ENCODE results near the gene FAM187B. TPM values are rescaled to one million over a fixed set of nuclear protein-coding genes. Genes with fewer than 3 reads are reported as not detected.

The FAM187B gene
- total RNA-seq, 1 donor from 2014 or later: not detected

DNA sequence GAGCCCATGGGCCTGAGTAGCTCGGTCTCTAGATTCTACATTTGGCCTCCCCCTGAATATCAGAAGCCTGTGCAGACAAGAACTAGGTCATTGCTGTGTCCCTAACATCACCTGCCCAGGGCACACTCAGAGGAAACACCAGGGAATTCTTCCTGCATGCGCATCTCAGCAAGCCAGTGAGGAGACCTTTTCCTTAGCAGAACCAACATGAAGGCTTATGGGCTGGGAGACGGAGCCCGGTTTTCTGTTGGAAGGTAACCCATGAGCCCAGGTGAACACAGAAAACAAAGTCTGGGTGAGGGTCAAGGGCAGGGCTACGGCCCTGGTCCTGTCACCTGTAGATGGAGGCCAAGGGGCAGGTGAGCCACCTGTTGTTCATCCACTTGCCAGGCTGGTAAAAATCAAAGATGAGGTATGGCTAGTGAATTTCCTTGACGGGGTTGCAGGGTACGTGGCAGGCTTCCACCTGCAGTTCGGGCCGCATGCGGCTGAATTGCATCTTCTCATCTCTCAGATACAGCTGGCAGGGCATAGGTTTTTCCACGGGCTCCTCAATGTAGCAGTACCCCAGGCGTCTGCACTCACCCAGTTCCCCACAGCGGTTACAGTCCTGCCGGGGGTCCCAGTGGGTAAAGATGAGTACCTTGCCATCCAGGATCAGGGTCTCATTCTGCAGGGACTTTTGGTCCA is 3.6 kb upstream of the FAM187B start:
- Histone ChIP-seq H3K27ac (no peak overlapping the region), H3K36me3 (no peaks in the 10 kb centered on the region), H3K4me3 (no peak overlapping the region), H3F3A (ENCODE audit: low read depth) (no peaks in the 10 kb centered on the region), H4K20me1 (ENCODE audit: low read depth) (no peaks in the 10 kb centered on the region), H3K4me1 (no peaks in the 10 kb centered on the region), H3K9me3 (ENCODE audit: low read depth) (no peaks in the 10 kb centered on the region), H2AFZ (replicated peaks) (no peak overlapping the region), H3K9ac (no peak overlapping the region), H3K4me2 (no peak overlapping the region), H3K79me2 (ENCODE audit: low read depth) (no peaks in the 10 kb centered on the region), H3K27me3 (no peaks in the 10 kb centered on the region)
- H3K4me1 Mint-ChIP-seq: no peaks in the 10 kb centered on the region
- H3K4me3 Mint-ChIP-seq: no peak overlapping the region
- no peak for DNase-seq (ENCODE audit: low spot score)
- H3K27me3 Mint-ChIP-seq (ENCODE audit: insufficient read depth, low read depth): peaks cover 3% of the 10 kb centered on the region
- peaks cover 5% of the 10 kb centered on the region for H3K9me3 Mint-ChIP-seq
- H3K27ac Mint-ChIP-seq: no peak overlapping the region
- H3K36me3 Mint-ChIP-seq: no peaks in the 10 kb centered on the region
- TF ChIP-seq, protein P1, sequence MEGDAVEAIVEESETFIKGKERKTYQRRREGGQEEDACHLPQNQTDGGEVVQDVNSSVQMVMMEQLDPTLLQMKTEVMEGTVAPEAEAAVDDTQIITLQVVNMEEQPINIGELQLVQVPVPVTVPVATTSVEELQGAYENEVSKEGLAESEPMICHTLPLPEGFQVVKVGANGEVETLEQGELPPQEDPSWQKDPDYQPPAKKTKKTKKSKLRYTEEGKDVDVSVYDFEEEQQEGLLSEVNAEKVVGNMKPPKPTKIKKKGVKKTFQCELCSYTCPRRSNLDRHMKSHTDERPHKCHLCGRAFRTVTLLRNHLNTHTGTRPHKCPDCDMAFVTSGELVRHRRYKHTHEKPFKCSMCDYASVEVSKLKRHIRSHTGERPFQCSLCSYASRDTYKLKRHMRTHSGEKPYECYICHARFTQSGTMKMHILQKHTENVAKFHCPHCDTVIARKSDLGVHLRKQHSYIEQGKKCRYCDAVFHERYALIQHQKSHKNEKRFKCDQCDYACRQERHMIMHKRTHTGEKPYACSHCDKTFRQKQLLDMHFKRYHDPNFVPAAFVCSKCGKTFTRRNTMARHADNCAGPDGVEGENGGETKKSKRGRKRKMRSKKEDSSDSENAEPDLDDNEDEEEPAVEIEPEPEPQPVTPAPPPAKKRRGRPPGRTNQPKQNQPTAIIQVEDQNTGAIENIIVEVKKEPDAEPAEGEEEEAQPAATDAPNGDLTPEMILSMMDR (IDR thresholded peaks at IDR 0.05): no peak
- TF ChIP-seq EZH2phosphoT487 (IDR thresholded peaks at IDR 0.05) (no peak), EZH2 (IDR thresholded peaks at IDR 0.05) (no peak)

DNA sequence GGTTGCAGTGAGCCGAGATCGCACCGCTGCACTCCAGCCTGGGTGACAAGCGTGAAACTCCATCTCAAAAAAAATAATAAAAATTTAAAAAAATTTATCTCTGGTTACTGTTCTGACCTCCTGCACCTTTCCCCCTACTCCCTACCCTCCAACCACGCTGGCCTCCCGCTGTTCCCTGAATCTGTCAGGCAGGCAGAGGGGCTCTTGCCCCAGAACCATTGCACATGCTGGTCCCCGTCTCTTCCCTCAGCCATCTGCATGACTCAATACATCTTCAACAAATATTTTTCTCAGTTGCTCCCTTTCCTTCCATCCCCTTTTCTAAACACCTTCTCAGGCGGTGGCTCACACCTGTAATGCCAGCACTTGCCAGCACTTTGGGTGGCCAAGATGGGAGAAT is 1.1 kb upstream of the FAM187B start:
- Mint-ChIP-seq H3K9me3 (no peaks in the 10 kb centered on the region), H3K27ac (peak overlapping the region; percentile 40), H3K27me3 (ENCODE audit: insufficient read depth, low read depth) (peaks cover 3% of the 10 kb centered on the region), H3K4me1 (no peaks in the 10 kb centered on the region), H3K36me3 (no peaks in the 10 kb centered on the region), H3K4me3 (no peak overlapping the region)
- Histone ChIP-seq H3K27ac (no peak overlapping the region), H3K9ac (no peak overlapping the region), H3K79me2 (ENCODE audit: low read depth) (no peaks in the 10 kb centered on the region), H3K27me3 (no peaks in the 10 kb centered on the region), H3K4me2 (no peak overlapping the region), H4K20me1 (ENCODE audit: low read depth) (no peaks in the 10 kb centered on the region), H3K4me3 (no peak overlapping the region), H3F3A (ENCODE audit: low read depth) (no peaks in the 10 kb centered on the region), H2AFZ (replicated peaks) (no peak overlapping the region), H3K9me3 (ENCODE audit: low read depth) (no peaks in the 10 kb centered on the region), H3K4me1 (no peaks in the 10 kb centered on the region), H3K36me3 (no peaks in the 10 kb centered on the region)
- TF ChIP-seq, protein P1 (IDR thresholded peaks at IDR 0.05): no peak
- TF ChIP-seq EZH2phosphoT487 (IDR thresholded peaks at IDR 0.05): no peak
- TF ChIP-seq EZH2 (IDR thresholded peaks at IDR 0.05): no peak
- no peak for DNase-seq (ENCODE audit: low spot score)

DNA sequence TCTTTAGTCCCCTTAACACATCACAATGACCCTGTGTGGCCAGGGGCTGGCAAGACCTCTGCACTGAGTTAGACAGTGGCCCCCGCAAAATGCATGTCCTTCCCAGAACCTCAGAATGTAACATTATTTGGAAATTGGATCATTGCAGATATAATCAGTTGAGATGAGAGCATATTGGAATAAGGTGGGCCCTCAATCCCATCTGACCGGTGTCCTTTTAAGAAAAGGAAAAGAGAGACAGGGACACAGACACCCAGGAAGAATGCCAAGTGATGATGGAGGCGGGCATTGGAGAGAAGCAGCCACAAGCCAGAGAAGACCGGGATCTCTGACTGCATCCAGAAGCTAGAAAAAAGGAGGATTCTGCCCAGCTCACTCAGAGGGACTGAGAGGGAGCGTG is 1.8 kb downstream of the FAM187B start:
- H3K27me3 Mint-ChIP-seq (ENCODE audit: insufficient read depth, low read depth): peaks cover 7% of the 10 kb centered on the region
- Histone ChIP-seq H3F3A (ENCODE audit: low read depth) (no peaks in the 10 kb centered on the region), H3K9ac (no peak overlapping the region), H3K4me3 (no peak overlapping the region), H3K36me3 (no peaks in the 10 kb centered on the region), H3K9me3 (ENCODE audit: low read depth) (no peaks in the 10 kb centered on the region), H3K27ac (no peak overlapping the region), H2AFZ (replicated peaks) (no peak overlapping the region), H3K79me2 (ENCODE audit: low read depth) (no peaks in the 10 kb centered on the region), H3K4me2 (no peak overlapping the region), H3K27me3 (no peaks in the 10 kb centered on the region), H4K20me1 (ENCODE audit: low read depth) (no peaks in the 10 kb centered on the region), H3K4me1 (no peaks in the 10 kb centered on the region)
- no peak overlapping the region for H3K4me3 Mint-ChIP-seq
- DNase-seq (ENCODE audit: low spot score): no peak
- H3K4me1 Mint-ChIP-seq: no peaks in the 10 kb centered on the region
- no peak overlapping the region for H3K27ac Mint-ChIP-seq
- TF ChIP-seq EZH2phosphoT487 (IDR thresholded peaks at IDR 0.05): no peak
- TF ChIP-seq EZH2 (IDR thresholded peaks at IDR 0.05): no peak
- TF ChIP-seq, protein P1 (IDR thresholded peaks at IDR 0.05): no peak
- H3K9me3 Mint-ChIP-seq: no peaks in the 10 kb centered on the region
- H3K36me3 Mint-ChIP-seq: no peaks in the 10 kb centered on the region

All from neural progenitor cell (in vitro differentiated cells).